ENCODE results near the gene KRTAP17-1. TPM values are rescaled to one million over a fixed set of nuclear protein-coding genes. Genes with fewer than 3 reads are reported as not detected.

The KRTAP17-1 gene
- polyA plus RNA-seq, 1 donor from 2014 or later, result not detected

- no peak overlapping the region for H3K4me3 ChIP-seq (ENCODE audit: low read length)
- H3K27ac ChIP-seq (ENCODE audit: low read length), result no peak overlapping the region
- no peak overlapping the region for H3K4me2 ChIP-seq (ENCODE audit: low read length)
- no peaks in the 10 kb centered on the region for H3F3A ChIP-seq (ENCODE audit: insufficient read depth, low read length, poor library complexity, severe bottlenecking)
- no peaks in the 10 kb centered on the region for H3K9me3 ChIP-seq (ENCODE audit: low read length)
- no peaks in the 10 kb centered on the region for H4K20me1 ChIP-seq (ENCODE audit: insufficient read depth)
- no peak overlapping the region for H3K9ac ChIP-seq (ENCODE audit: low read length)
- TF ChIP-seq POLR2AphosphoS5 (IDR thresholded peaks at IDR 0.05) (no peak), CTCF (IDR thresholded peaks at IDR 0.05; ENCODE audit: poor library complexity, severe bottlenecking) (no peak), TAF1 (IDR thresholded peaks at IDR 0.05; ENCODE audit: low read depth) (no peak), RAD21 (conservative IDR thresholded peaks at IDR 0.05) (no peak), MXI1 (conservative IDR thresholded peaks at IDR 0.05; ENCODE audit: poor library complexity, severe bottlenecking) (no peak), EP300 (conservative IDR thresholded peaks at IDR 0.05; ENCODE audit: poor library complexity, severe bottlenecking) (no peak), REST (IDR thresholded peaks at IDR 0.05; ENCODE audit: borderline replicate concordance) (no peak), EZH2 (IDR thresholded peaks at IDR 0.05; ENCODE audit: borderline replicate concordance, insufficient read depth, low read length, poor library complexity, severe bottlenecking) (no peak), SMC3 (conservative IDR thresholded peaks at IDR 0.05; ENCODE audit: poor library complexity) (no peak)
- no peaks in the 10 kb centered on the region for H3K27me3 ChIP-seq (ENCODE audit: insufficient read depth, low read depth, low read length)
- no peak overlapping the region for H2AFZ ChIP-seq (ENCODE audit: low read depth, low read length)
- no peaks in the 10 kb centered on the region for H3K9me2 ChIP-seq (ENCODE audit: insufficient read depth, low read length)
- H3K79me2 ChIP-seq (replicated peaks; ENCODE audit: insufficient read depth, low read length), result no peaks in the 10 kb centered on the region
- H3K36me3 ChIP-seq (ENCODE audit: insufficient read depth, low read length), result no peaks in the 10 kb centered on the region
Measured at GRCh38 chr17:41325126-41325525, 9.6 kb upstream of the KRTAP17-1 start.

- Histone ChIP-seq H3K4me2 (ENCODE audit: low read length) (no peak overlapping the region), H3K9ac (ENCODE audit: low read length) (no peak overlapping the region), H3F3A (ENCODE audit: insufficient read depth, low read length, poor library complexity, severe bottlenecking) (no peaks in the 10 kb centered on the region), H3K9me2 (ENCODE audit: insufficient read depth, low read length) (no peaks in the 10 kb centered on the region), H3K36me3 (ENCODE audit: insufficient read depth, low read length) (no peaks in the 10 kb centered on the region), H3K27ac (ENCODE audit: low read length) (no peak overlapping the region), H3K9me3 (ENCODE audit: low read length) (no peaks in the 10 kb centered on the region), H3K27me3 (ENCODE audit: insufficient read depth, low read depth, low read length) (no peaks in the 10 kb centered on the region), H3K79me2 (replicated peaks; ENCODE audit: insufficient read depth, low read length) (no peaks in the 10 kb centered on the region), H4K20me1 (ENCODE audit: insufficient read depth) (no peaks in the 10 kb centered on the region), H3K4me3 (ENCODE audit: low read length) (no peak overlapping the region), H2AFZ (ENCODE audit: low read depth, low read length) (no peak overlapping the region)
- no peak for TF ChIP-seq REST (IDR thresholded peaks at IDR 0.05; ENCODE audit: borderline replicate concordance)
Measured at GRCh38 chr17:41324180-41325075, 8.9 kb upstream of the KRTAP17-1 start.
